HG03097 (cell line): ENCODE results near the gene DCPS.
"Not testable (repeated sequence)": the region's sequence is repeated elsewhere in the genome, so short reads cannot be mapped to it uniquely, and the experiment has no call there.

ENCODE experiments used
- ATAC-seq: cut with Tn5 transposase; IDR thresholded peaks from one replicate; pipeline ENCODE4 v1.9.1; 2021; ENCODE audit not compliant: unreplicated experiment, low FRiP score

Gene DCPS

GRCh38 chr11:126357969-126358762, 54.3 kb downstream of the DCPS start:
- no peak for ATAC-seq

- ATAC-seq, result no peak
Measured at GRCh38 chr11:126358763-126359160, 54.9 kb downstream of the DCPS start.

- ATAC-seq, result no peak
Measured at GRCh38 chr11:126359431-126360048, 55.7 kb downstream of the DCPS start.

GRCh38 chr11:126360049-126360446, 56.2 kb downstream of the DCPS start:
- ATAC-seq, result no peak

- ATAC-seq, result no peak
Measured at GRCh38 chr11:126361400-126361799, 57.5 kb downstream of the DCPS start.

- ATAC-seq, result no peak
Measured at GRCh38 chr11:126362879-126363655, 59.2 kb downstream of the DCPS start.

GRCh38 chr11:126363706-126364248, 59.9 kb downstream of the DCPS start:
- ATAC-seq, result no peak

- not testable (repeated sequence) for ATAC-seq
Measured at GRCh38 chr11:126364735-126365134, 60.9 kb downstream of the DCPS start.

GRCh38 chr11:126365508-126365907, 61.6 kb downstream of the DCPS start:
- not testable (repeated sequence) for ATAC-seq

- no peak for ATAC-seq
Measured at GRCh38 chr11:126366064-126366822, 62.4 kb downstream of the DCPS start.

GRCh38 chr11:126366823-126367654, 63.2 kb downstream of the DCPS start:
- ATAC-seq, result not testable (repeated sequence)

- ATAC-seq, result not testable (repeated sequence)
Measured at GRCh38 chr11:126367806-126368205, 63.9 kb downstream of the DCPS start.

GRCh38 chr11:126368336-126369119, 64.7 kb downstream of the DCPS start:
- ATAC-seq, result not testable (repeated sequence)

GRCh38 chr11:126370016-126370415, 66.2 kb downstream of the DCPS start:
- no peak for ATAC-seq

GRCh38 chr11:126371595-126371994, 67.7 kb downstream of the DCPS start:
- no peak for ATAC-seq

- ATAC-seq, result not testable (repeated sequence)
Measured at GRCh38 chr11:126373389-126374066, 69.7 kb downstream of the DCPS start.

- ATAC-seq, result not testable (repeated sequence)
Measured at GRCh38 chr11:126374562-126375300, 70.9 kb downstream of the DCPS start.
